Thyroid gland (tissue), 4 donors: Measurements from ENCODE around the gene DCXR. TPM values are rescaled to one million over a fixed set of nuclear protein-coding genes. Genes with fewer than 3 reads are reported as not detected.
"Not testable (repeated sequence)": the region's sequence is repeated elsewhere in the genome, so short reads cannot be mapped to it uniquely, and the experiment has no call there.

ENCODE experiments used
- DNase-seq, 2 donors: peaks; one replicate each; pipeline ENCODE4 v3.0.0-alpha.2; 2019
- H3K27ac ChIP-seq, 3 donors: fragments of 200-600 bp; sonication (generic); 1 replicate in 2 of 3; 2 replicates in 1 of 3; pipeline ENCODE4 v1.5.1; 2016 to 2019; ENCODE audit warnings: mild to moderate bottlenecking in 1 of 3, moderate library complexity in 1 of 3
- H3K27me3 ChIP-seq: fragments of 200-600 bp; sonication (generic); one replicate; pipeline ENCODE4 v1.5.1; 2019
- H3K36me3 ChIP-seq, 2 donors: fragments of 200-600 bp; sonication (generic); one replicate each; pipeline ENCODE4 v1.5.1; 2016 to 2019
- H3K4me1 ChIP-seq, 2 donors: fragments of 200-600 bp; sonication (generic); one replicate each; pipeline ENCODE4 v1.5.1; 2017 to 2019
- H3K4me3 ChIP-seq, 3 donors: fragments of 200-600 bp; sonication (generic); replicated peaks in 1 of 3; 1 replicate in 2 of 3; 2 replicates in 1 of 3; pipeline ENCODE4 v1.5.1; 2016; ENCODE audit warnings: mild to moderate bottlenecking in 1 of 3
- H3K9me3 ChIP-seq: fragments of 200-600 bp; sonication (generic); one replicate; pipeline ENCODE4 v1.5.1; 2017
- CTCF ChIP-seq, 6 experiments: fragments of 200-600 bp in 3 of 6; fragments of 450-650 bp in 3 of 6; sonication (generic) in 3 of 6; IDR thresholded peaks; one replicate each; pipeline ENCODE4 v1.5.1; 2016 to 2019; ENCODE audit warnings: antibody characterized with exemption in 6 of 6, mild to moderate bottlenecking in 2 of 6, inconsistent platforms in 1 of 6, moderate library complexity in 1 of 6
- POLR2A ChIP-seq, 2 donors: fragments of 450-650 bp; IDR thresholded peaks; one replicate each; pipeline ENCODE4 v1.6.1; 2017; ENCODE audit warnings: antibody characterized with exemption in 2 of 2, mild to moderate bottlenecking in 2 of 2, moderate library complexity in 1 of 2
- WGBS, 2 donors: methylation state at CpG; one replicate each; pipeline ENCODE4 v1.1.5; 2017; 5-methylcytosine and 5-hydroxymethylcytosine counted together
- intact Hi-C: fragments of 100-400 bp; cut with DNase I; formaldehyde crosslinking; loops from one replicate; pipeline ENCODE4 v1.15.1; 2023
- total RNA-seq, 4 donors: library from RNA; depleted of rRNA; stranded (reverse); fragments of >200 nt; gene quantifications; one replicate each; pipeline ENCODE4 v1.2.3, GENCODE V29; 2016

DCXR gene
- total RNA-seq, 4 donors from 2014 or later, result 88.6 to 161 (median 114) TPM

GRCh38 chr17:82042649-82043048 lies 5.2 kb upstream of the DCXR start:
- Histone ChIP-seq H3K27me3 (no peaks in the 10 kb centered on the region), H3K4me3 (no peak overlapping the region), H3K36me3 (no peaks in the 10 kb centered on the region), H3K9me3 (no peaks in the 10 kb centered on the region), H3K4me1 (no peaks in the 10 kb centered on the region), H3K27ac (no peak overlapping the region)
- WGBS, 2 donors, result 82 to 93% methylated on average over 3 to 7 of the region's 9 CpGs
- no peak for DNase-seq
- intact Hi-C loops, result no loop called here
- TF ChIP-seq POLR2A (IDR thresholded peaks at IDR 0.05), result no peak
- TF ChIP-seq CTCF (IDR thresholded peaks at IDR 0.05), result no peak

DNA sequence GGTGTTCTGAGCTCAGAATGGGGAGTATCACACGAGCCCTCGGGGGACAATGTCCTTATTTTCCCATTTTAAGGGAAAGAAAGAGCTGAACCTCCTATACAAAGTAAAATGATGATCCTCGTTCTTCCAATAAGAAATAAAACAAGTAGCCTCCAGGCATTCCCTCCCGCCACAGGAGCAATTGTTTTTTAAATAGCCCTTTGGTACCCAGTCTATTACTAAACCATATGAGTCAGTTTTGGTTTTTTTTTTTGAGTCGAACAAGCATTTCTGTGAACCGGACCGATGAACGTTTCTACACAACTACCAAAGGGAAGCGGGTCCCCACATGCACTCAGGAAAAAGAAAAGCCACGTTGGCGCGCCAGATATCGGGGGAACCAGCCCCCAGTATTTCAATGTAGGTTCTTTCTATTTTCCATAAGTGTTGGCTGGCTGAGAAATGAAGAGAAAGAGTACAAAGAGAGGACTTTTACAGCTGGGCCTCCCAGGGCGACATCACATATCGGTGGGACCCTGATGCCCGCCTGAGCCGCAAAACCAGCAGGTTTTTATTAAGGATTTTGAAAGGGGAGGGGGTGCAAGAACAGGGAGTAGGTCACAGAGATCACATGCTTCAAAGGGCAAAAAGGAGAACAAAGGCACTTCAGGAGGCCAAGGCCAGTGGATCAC lies 3.8 kb upstream of the DCXR start:
- no peak for DNase-seq
- intact Hi-C loops, result no loop called here
- WGBS, 2 donors, result 87 to 90% methylated on average over 17 of the region's 17 CpGs

DNA sequence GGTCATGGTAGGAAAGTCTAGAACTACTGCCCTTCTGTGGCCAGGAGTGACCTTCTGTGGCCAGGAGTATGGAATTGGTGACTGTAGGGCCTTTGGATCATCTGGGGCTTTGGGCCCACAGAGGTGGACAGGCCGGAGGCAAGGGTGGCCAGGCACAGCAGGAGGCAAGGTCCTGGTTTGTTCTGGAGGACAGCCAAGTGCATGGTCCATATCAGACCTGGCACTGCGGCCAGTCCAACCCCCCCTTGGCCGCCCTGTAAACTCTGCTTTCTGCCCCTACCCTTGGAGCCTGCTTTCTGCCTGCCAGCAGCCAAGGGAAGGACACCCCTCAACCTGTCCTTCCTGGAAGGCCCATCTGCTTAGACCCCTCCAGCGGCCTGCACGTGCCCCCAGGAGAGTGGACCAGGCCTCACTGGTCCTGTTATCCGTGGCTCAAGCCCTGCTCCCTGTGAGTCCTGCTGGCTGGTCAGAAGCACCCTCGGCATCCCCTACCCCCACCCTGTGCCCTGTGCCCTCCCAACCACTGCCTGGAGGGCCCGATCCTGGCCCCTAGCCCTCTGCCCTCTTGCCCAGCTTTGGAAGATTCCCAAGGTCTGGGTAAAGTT lies 2.3 kb upstream of the DCXR start:
- DNase-seq, result no peak
- TF ChIP-seq POLR2A (IDR thresholded peaks at IDR 0.05) (no peak), CTCF (IDR thresholded peaks at IDR 0.05) (no peak)
- WGBS, 2 donors, result 88 to 90% methylated on average over 7 to 8 of the region's 8 CpGs
- no peak overlapping the region for H3K27ac ChIP-seq
- no peaks in the 10 kb centered on the region for H3K9me3 ChIP-seq
- no peak overlapping the region for H3K4me3 ChIP-seq
- H3K4me1 ChIP-seq, result peaks cover 7 to 15% of the 10 kb centered on the region in 2 donors
- no peaks in the 10 kb centered on the region for H3K27me3 ChIP-seq
- intact Hi-C loops, result no loop called here
- no peaks in the 10 kb centered on the region for H3K36me3 ChIP-seq

More for the DNA sequence above, 3.8 kb upstream of the DCXR start:
- H3K27me3 ChIP-seq, result no peaks in the 10 kb centered on the region
- H3K9me3 ChIP-seq, result no peaks in the 10 kb centered on the region
- no peaks in the 10 kb centered on the region for H3K36me3 ChIP-seq
- H3K4me1 ChIP-seq, result peaks cover 6 to 7% of the 10 kb centered on the region in 2 donors
- H3K4me3 ChIP-seq, result no peak overlapping the region
- H3K27ac ChIP-seq, result no peak overlapping the region
- no peak for TF ChIP-seq POLR2A (IDR thresholded peaks at IDR 0.05)
- no peak for TF ChIP-seq CTCF (IDR thresholded peaks at IDR 0.05)

GRCh38 chr17:82038796-82039409 lies 1.4 kb upstream of the DCXR start:
- not testable (repeated sequence) for DNase-seq, H3K9me3 ChIP-seq
- 80 to 83% methylated on average over 16 of the region's 16 CpGs for WGBS, 2 donors

DNA sequence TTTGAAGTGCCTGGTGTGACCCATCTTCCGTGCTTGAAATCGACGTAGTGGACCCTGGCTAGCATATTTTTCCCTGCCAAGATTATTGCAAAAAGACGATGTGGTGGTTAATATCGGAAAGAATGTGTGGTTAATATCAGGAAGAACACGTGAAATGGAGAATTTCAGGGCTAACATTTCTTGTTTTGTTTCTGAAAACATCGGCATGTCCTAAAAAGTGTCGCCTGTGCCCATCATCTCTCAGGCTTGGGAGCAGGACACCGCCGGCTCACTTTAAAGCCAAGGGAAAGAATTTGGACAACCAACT lies 345 bp upstream of the DCXR start:
- 11 to 13% methylated on average over 10 of the region's 10 CpGs for WGBS, 2 donors
- DNase-seq, result no peak
- Histone ChIP-seq H3K4me3 (peak overlapping the region in 1 of 3 donors; percentile 69), H3K9me3 (no peaks in the 10 kb centered on the region), H3K4me1 (peaks cover 7 to 15% of the 10 kb centered on the region in 2 donors), H3K36me3 (no peaks in the 10 kb centered on the region), H3K27ac (peak overlapping the region in 1 of 3 donors; percentile 93), H3K27me3 (no peaks in the 10 kb centered on the region)
- TF ChIP-seq POLR2A (IDR thresholded peaks at IDR 0.05) (no peak), CTCF (IDR thresholded peaks at IDR 0.05) (no peak)
- intact Hi-C loops, result no loop called here

More at GRCh38 chr17:82038796-82039409, 1.4 kb upstream of the DCXR start:
- H3K27me3 ChIP-seq, intact Hi-C loops, H3K27ac ChIP-seq, H3K36me3 ChIP-seq, H3K4me3 ChIP-seq: not testable (repeated sequence)
- H3K4me1 ChIP-seq, result peaks cover 7 to 15% of the 10 kb centered on the region in 2 donors
